DOHH2 (cell line): ENCODE measurements around the gene DCTN3.

ENCODE experiments used
- H3F3A ChIP-seq: fragments of 200-600 bp; sonication (generic), shearing (Covaris generic); 2 replicates; pipeline ENCODE4 v1.6.0; 2016; ENCODE audit warnings: antibody characterized with exemption, mild to moderate bottlenecking; ENCODE audit not compliant: control insufficient read depth, insufficient read depth
- H3K27ac ChIP-seq: fragments of 200-600 bp; sonication (generic); 2 replicates; pipeline ENCODE4 v1.5.1; 2014; ENCODE audit warnings: low read depth, mild to moderate bottlenecking, low read length, moderate library complexity
- H3K27me3 ChIP-seq: fragments of 200-600 bp; sonication (generic); 2 replicates; pipeline ENCODE4 v1.6.1; 2014; ENCODE audit warnings: mild to moderate bottlenecking, low read length, mixed read lengths; ENCODE audit not compliant: control insufficient read depth
- H3K36me3 ChIP-seq: fragments of 200-600 bp; sonication (generic); 2 replicates; pipeline ENCODE4 v1.6.1; 2014; ENCODE audit warnings: mild to moderate bottlenecking, low read length, moderate library complexity, mixed read lengths; ENCODE audit not compliant: control insufficient read depth
- H3K4me1 ChIP-seq: fragments of 200-600 bp; sonication (generic); 2 replicates; pipeline ENCODE4 v1.6.1; 2014; ENCODE audit warnings: mild to moderate bottlenecking, low read length, mixed read lengths; ENCODE audit not compliant: control insufficient read depth
- H3K4me2 ChIP-seq: fragments of 200-600 bp; sonication (generic); 2 replicates; pipeline ENCODE4 v1.6.0; 2014; ENCODE audit warnings: mild to moderate bottlenecking, low read length, moderate library complexity
- H3K4me3 ChIP-seq: fragments of 200-600 bp; sonication (generic); 2 replicates; pipeline ENCODE4 v1.5.1; 2014; ENCODE audit warnings: mild to moderate bottlenecking, low read length, mixed read lengths
- H3K79me2 ChIP-seq: fragments of 200-600 bp; sonication (generic); 2 replicates; pipeline ENCODE4 v1.6.1; 2014; ENCODE audit warnings: mild to moderate bottlenecking, low read length, mixed read lengths; ENCODE audit not compliant: control insufficient read depth
- H3K9me2 ChIP-seq: fragments of 200-600 bp; sonication (generic); replicated peaks from 2 replicates; pipeline ENCODE4 v1.6.1; 2014; ENCODE audit warnings: mild to moderate bottlenecking, low read length, mixed read lengths; ENCODE audit not compliant: control insufficient read depth
- H3K9me3 ChIP-seq: fragments of 200-600 bp; sonication (generic); 2 replicates; pipeline ENCODE4 v1.6.1; 2014; ENCODE audit warnings: antibody characterized with exemption, low read length, mixed read lengths; ENCODE audit not compliant: control insufficient read depth, insufficient read depth
- H4K20me1 ChIP-seq: fragments of 200-600 bp; sonication (generic); 2 replicates; pipeline ENCODE4 v1.6.0; 2014; ENCODE audit warnings: low read depth, mild to moderate bottlenecking, antibody characterized with exemption, low read length, moderate library complexity; ENCODE audit not compliant: control insufficient read depth, insufficient read depth
- EZH2phosphoT487 ChIP-seq: fragments of 200-600 bp; sonication (generic); IDR thresholded peaks from 2 replicates; pipeline ENCODE4 v1.6.1; 2017; ENCODE audit warnings: borderline replicate concordance, mild to moderate bottlenecking, antibody characterized with exemption, low read length, moderate library complexity, mixed read lengths
- TF ChIP-seq, protein P1 (sequence below): fragments of 200-600 bp; sonication (generic); IDR thresholded peaks from one replicate; pipeline ENCODE4 v1.5.1; 2014; ENCODE audit warnings: antibody characterized with exemption, mild to moderate bottlenecking, low read depth, low read length; ENCODE audit not compliant: poor library complexity, severe bottlenecking

DCTN3 gene

DNA sequence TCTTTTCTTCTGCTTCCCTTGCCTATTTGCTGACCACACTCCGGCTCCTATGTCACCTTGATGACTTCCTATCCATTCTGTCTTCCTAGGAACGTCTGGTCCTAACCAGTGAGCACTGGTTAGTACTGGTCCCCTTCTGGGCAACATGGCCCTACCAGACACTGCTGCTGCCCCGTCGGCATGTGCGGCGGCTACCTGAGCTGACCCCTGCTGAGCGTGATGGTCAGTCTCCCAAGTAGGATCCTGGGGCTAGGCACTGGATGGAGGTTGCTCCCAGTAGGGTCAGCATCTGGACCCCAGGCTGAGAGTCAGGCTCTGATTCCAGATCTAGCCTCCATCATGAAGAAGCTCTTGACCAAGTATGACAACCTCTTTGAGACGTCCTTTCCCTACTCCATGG lies 28.4 kb upstream of the DCTN3 start:
- no peaks in the 10 kb centered on the region for H4K20me1 ChIP-seq
- H3K4me3 ChIP-seq: no peak overlapping the region
- no peaks in the 10 kb centered on the region for H3K9me3 ChIP-seq
- peaks cover 14% of the 10 kb centered on the region for H3K4me1 ChIP-seq
- peaks cover 8% of the 10 kb centered on the region; the same call in 1 of the 2 replicates for H3K36me3 ChIP-seq
- no peak overlapping the region for H3K4me2 ChIP-seq
- H3K27ac ChIP-seq: no peak overlapping the region
- no peaks in the 10 kb centered on the region for H3K9me2 ChIP-seq
- peaks cover 5% of the 10 kb centered on the region for H3K79me2 ChIP-seq
- no peaks in the 10 kb centered on the region for H3K27me3 ChIP-seq
- no peaks in the 10 kb centered on the region for H3F3A ChIP-seq
- TF ChIP-seq, protein P1, sequence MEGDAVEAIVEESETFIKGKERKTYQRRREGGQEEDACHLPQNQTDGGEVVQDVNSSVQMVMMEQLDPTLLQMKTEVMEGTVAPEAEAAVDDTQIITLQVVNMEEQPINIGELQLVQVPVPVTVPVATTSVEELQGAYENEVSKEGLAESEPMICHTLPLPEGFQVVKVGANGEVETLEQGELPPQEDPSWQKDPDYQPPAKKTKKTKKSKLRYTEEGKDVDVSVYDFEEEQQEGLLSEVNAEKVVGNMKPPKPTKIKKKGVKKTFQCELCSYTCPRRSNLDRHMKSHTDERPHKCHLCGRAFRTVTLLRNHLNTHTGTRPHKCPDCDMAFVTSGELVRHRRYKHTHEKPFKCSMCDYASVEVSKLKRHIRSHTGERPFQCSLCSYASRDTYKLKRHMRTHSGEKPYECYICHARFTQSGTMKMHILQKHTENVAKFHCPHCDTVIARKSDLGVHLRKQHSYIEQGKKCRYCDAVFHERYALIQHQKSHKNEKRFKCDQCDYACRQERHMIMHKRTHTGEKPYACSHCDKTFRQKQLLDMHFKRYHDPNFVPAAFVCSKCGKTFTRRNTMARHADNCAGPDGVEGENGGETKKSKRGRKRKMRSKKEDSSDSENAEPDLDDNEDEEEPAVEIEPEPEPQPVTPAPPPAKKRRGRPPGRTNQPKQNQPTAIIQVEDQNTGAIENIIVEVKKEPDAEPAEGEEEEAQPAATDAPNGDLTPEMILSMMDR: no peak
- no peak for TF ChIP-seq EZH2phosphoT487

DNA sequence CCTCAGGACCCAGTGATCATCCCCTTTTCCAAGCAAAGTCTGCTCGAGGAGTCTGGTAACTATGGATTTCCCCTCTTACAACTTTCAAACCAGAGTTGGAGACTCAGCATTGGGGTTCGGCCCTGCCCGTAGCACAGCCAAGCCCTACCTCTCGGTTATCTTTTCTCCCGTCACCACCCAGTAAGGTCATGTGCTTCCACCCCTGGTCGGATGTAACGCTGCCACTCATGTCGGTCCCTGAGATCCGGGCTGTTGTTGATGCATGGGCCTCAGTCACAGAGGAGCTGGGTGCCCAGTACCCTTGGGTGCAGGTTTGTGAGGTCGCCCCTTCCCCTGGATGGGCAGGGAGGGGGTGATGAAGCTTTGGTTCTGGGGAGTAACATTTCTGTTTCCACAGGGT lies 27.4 kb upstream of the DCTN3 start:
- no peak for TF ChIP-seq EZH2phosphoT487
- TF ChIP-seq, protein P1: no peak
- Histone ChIP-seq H3K4me1 (peaks cover 14% of the 10 kb centered on the region), H3K36me3 (peaks cover 8% of the 10 kb centered on the region; the same call in 1 of the 2 replicates), H3K9me3 (no peaks in the 10 kb centered on the region), H3K27ac (no peak overlapping the region), H4K20me1 (no peaks in the 10 kb centered on the region), H3K4me2 (peak overlapping the region; percentile 88), H3K4me3 (peak overlapping the region; percentile 87), H3K27me3 (no peaks in the 10 kb centered on the region), H3F3A (no peaks in the 10 kb centered on the region), H3K9me2 (no peaks in the 10 kb centered on the region), H3K79me2 (peaks cover 5% of the 10 kb centered on the region)

DNA sequence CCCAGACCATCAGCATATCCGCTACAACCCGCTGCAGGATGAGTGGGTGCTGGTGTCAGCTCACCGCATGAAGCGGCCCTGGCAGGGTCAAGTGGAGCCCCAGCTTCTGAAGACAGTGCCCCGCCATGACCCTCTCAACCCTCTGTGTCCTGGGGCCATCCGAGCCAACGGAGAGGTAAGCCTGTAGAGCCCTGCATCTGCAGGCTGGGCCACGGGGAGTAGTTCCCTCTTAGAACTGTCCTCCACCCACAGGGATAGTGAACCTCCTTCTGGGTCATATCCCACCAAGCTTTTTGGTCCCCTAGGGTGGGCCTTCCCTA lies 26.7 kb upstream of the DCTN3 start:
- TF ChIP-seq, protein P1: no peak
- no peak for TF ChIP-seq EZH2phosphoT487
- Histone ChIP-seq H3K36me3 (peaks cover 8% of the 10 kb centered on the region; the same call in 1 of the 2 replicates), H3K4me3 (peak overlapping the region; percentile 87), H3K9me2 (no peaks in the 10 kb centered on the region), H3K4me2 (peak overlapping the region; percentile 88), H4K20me1 (no peaks in the 10 kb centered on the region), H3F3A (no peaks in the 10 kb centered on the region), H3K9me3 (no peaks in the 10 kb centered on the region), H3K79me2 (peaks cover 5% of the 10 kb centered on the region), H3K27me3 (no peaks in the 10 kb centered on the region), H3K4me1 (peaks cover 14% of the 10 kb centered on the region), H3K27ac (peak overlapping the region; percentile 23; the same call in 1 of the 2 replicates)
